Peyer's patch (tissue), 4 donors: ENCODE results near the gene CAMSAP1. TPM values are rescaled to one million over a fixed set of nuclear protein-coding genes. Genes with fewer than 3 reads are reported as not detected.

Experiments used
- DNase-seq, 3 donors: peaks; one replicate each; pipeline ENCODE4 v3.0.0-alpha.2; 2017 to 2019
- H3K27ac ChIP-seq, 4 donors: fragments of 200-600 bp; sonication (generic); one replicate each; pipeline ENCODE4 v1.5.1; 2016 to 2019
- H3K27me3 ChIP-seq, 2 donors: fragments of 200-600 bp; sonication (generic); one replicate each; pipeline ENCODE4 v1.5.1; 2019
- H3K36me3 ChIP-seq, 3 donors: fragments of 200-600 bp; sonication (generic); one replicate each; pipeline ENCODE4 v1.5.1; 2016 to 2019
- H3K4me1 ChIP-seq, 4 donors: fragments of 200-600 bp; sonication (generic); one replicate each; pipeline ENCODE4 v1.5.1; 2016 to 2019
- H3K4me3 ChIP-seq, 4 donors: fragments of 200-600 bp; sonication (generic); 1 replicate in 3 of 4; 2 replicates in 1 of 4; pipeline ENCODE4 v1.5.1; 2016 to 2019; ENCODE audit warnings: mild to moderate bottlenecking in 1 of 4
- H3K9me3 ChIP-seq, 4 donors: fragments of 200-600 bp; sonication (generic); one replicate each; pipeline ENCODE4 v1.5.1; 2016 to 2019; ENCODE audit warnings: mild to moderate bottlenecking in 1 of 4
- CTCF ChIP-seq, 6 experiments: fragments of 450-650 bp in 4 of 6; fragments of 200-600 bp in 2 of 6; sonication (generic) in 1 of 6; IDR thresholded peaks; one replicate each; pipeline ENCODE4 v1.5.1; 2017 to 2019; ENCODE audit warnings: antibody characterized with exemption in 6 of 6, mild to moderate bottlenecking in 3 of 6, moderate library complexity in 1 of 6
- POLR2A ChIP-seq, 2 donors: fragments of 450-650 bp; IDR thresholded peaks; one replicate each; pipeline ENCODE4 v1.5.1; 2017; ENCODE audit warnings: antibody characterized with exemption in 2 of 2, mild to moderate bottlenecking in 2 of 2, moderate library complexity in 2 of 2
- total RNA-seq, 4 donors: library from RNA; depleted of rRNA; stranded (reverse); fragments of >200 nt; gene quantifications; one replicate each; pipeline ENCODE4 v1.1.0, GENCODE V29; 2016

The CAMSAP1 gene
- total RNA-seq, 4 donors from 2014 or later: 21.0 to 30.5 (median 24.2) TPM

- no peaks in the 10 kb centered on the region for H3K4me1 ChIP-seq
- no peaks in the 10 kb centered on the region for H3K9me3 ChIP-seq
- DNase-seq: no peak
- TF ChIP-seq POLR2A (IDR thresholded peaks at IDR 0.05): no peak
- no peak for TF ChIP-seq CTCF (IDR thresholded peaks at IDR 0.05)
- no peak overlapping the region for H3K4me3 ChIP-seq
- H3K27ac ChIP-seq: no peak overlapping the region
- no peaks in the 10 kb centered on the region for H3K27me3 ChIP-seq
- no peaks in the 10 kb centered on the region for H3K36me3 ChIP-seq
Measured at GRCh38 chr9:135776893-135777622, 130.3 kb downstream of the CAMSAP1 start.

GRCh38 chr9:135775911-135776310 is 131.4 kb downstream of the CAMSAP1 start:
- Histone ChIP-seq H3K36me3 (no peaks in the 10 kb centered on the region), H3K9me3 (no peaks in the 10 kb centered on the region), H3K4me3 (no peak overlapping the region), H3K27ac (no peak overlapping the region), H3K27me3 (no peaks in the 10 kb centered on the region), H3K4me1 (no peaks in the 10 kb centered on the region)
- no peak for DNase-seq
- no peak for TF ChIP-seq POLR2A (IDR thresholded peaks at IDR 0.05)
- TF ChIP-seq CTCF (IDR thresholded peaks at IDR 0.05): no peak

GRCh38 chr9:135774794-135775525 is 132.4 kb downstream of the CAMSAP1 start:
- H3K27me3 ChIP-seq: no peaks in the 10 kb centered on the region
- no peak overlapping the region for H3K27ac ChIP-seq
- no peak overlapping the region for H3K4me3 ChIP-seq
- no peaks in the 10 kb centered on the region for H3K36me3 ChIP-seq
- no peak for DNase-seq
- no peak for TF ChIP-seq POLR2A (IDR thresholded peaks at IDR 0.05)
- no peak for TF ChIP-seq CTCF (IDR thresholded peaks at IDR 0.05)
- no peaks in the 10 kb centered on the region for H3K9me3 ChIP-seq
- no peaks in the 10 kb centered on the region for H3K4me1 ChIP-seq

GRCh38 chr9:135774239-135774747 is 133.1 kb downstream of the CAMSAP1 start:
- DNase-seq: no peak
- Histone ChIP-seq H3K4me1 (no peaks in the 10 kb centered on the region), H3K36me3 (no peaks in the 10 kb centered on the region), H3K9me3 (no peaks in the 10 kb centered on the region), H3K4me3 (no peak overlapping the region), H3K27ac (no peak overlapping the region), H3K27me3 (no peaks in the 10 kb centered on the region)
- TF ChIP-seq POLR2A (IDR thresholded peaks at IDR 0.05) (no peak), CTCF (IDR thresholded peaks at IDR 0.05) (no peak)

- H3K27ac ChIP-seq: no peak overlapping the region
- no peaks in the 10 kb centered on the region for H3K9me3 ChIP-seq
- no peaks in the 10 kb centered on the region for H3K36me3 ChIP-seq
- TF ChIP-seq POLR2A (IDR thresholded peaks at IDR 0.05) (no peak), CTCF (IDR thresholded peaks at IDR 0.05) (no peak)
- no peaks in the 10 kb centered on the region for H3K27me3 ChIP-seq
- no peak overlapping the region for H3K4me3 ChIP-seq
- no peaks in the 10 kb centered on the region for H3K4me1 ChIP-seq
- no peak for DNase-seq
Measured at GRCh38 chr9:135773530-135774238, 133.7 kb downstream of the CAMSAP1 start.
